GM10266 (cell line): Measurements from ENCODE around the gene SLCO3A1.

ENCODE experiments used
- DNase-seq: peaks from one replicate; pipeline ENCODE4 v3.0.0; 2012; ENCODE audit errors: extremely low spot score
- TF ChIP-seq, protein P1 (sequence below): IDR thresholded peaks from 2 replicates; pipeline ENCODE4 v1.5.1; 2012; ENCODE audit warnings: mild to moderate bottlenecking, low read depth; ENCODE audit not compliant: control insufficient read depth, insufficient read depth; ENCODE audit errors: missing control alignments

Gene SLCO3A1

DNA sequence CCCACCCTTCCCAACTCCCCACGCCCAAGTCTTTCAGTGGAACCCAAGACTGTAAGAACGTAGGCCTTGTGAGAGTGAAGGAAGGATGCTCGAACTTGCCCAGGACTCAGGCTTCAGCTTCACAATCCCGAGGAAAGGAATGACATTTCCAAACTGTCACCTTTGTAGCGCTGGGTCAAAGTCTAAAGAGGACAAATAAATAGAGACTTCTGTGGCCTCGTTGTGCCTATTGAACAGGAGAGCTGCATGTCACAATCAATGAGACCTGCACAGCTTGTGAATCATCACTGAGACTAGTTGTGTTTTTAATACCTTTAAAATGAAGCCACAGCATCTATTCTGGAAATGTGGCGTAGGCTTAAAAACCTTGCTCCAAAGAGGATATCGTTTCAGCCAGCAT lies 317.4 kb downstream of the SLCO3A1 start:
- no peak for DNase-seq
- TF ChIP-seq, protein P1, sequence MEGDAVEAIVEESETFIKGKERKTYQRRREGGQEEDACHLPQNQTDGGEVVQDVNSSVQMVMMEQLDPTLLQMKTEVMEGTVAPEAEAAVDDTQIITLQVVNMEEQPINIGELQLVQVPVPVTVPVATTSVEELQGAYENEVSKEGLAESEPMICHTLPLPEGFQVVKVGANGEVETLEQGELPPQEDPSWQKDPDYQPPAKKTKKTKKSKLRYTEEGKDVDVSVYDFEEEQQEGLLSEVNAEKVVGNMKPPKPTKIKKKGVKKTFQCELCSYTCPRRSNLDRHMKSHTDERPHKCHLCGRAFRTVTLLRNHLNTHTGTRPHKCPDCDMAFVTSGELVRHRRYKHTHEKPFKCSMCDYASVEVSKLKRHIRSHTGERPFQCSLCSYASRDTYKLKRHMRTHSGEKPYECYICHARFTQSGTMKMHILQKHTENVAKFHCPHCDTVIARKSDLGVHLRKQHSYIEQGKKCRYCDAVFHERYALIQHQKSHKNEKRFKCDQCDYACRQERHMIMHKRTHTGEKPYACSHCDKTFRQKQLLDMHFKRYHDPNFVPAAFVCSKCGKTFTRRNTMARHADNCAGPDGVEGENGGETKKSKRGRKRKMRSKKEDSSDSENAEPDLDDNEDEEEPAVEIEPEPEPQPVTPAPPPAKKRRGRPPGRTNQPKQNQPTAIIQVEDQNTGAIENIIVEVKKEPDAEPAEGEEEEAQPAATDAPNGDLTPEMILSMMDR = no peak

DNA sequence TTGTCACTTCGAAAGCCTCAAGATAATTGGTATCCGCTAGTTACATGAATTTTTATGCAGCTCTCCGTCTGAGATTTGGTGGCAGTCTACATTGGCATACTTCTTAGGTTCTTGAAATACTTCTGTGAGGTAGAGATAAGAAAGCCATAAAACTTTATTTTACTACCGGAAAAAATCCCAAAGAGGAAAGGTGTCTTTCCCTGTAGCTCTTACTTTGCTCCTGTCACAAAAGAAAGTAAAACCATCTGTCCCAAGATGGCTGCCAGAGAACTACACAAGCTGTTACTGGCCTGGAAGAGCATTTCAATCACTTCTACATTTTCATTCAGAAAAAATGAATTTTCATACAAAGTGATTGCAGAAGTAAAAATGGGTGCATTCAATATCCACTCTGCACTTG lies 325.4 kb downstream of the SLCO3A1 start:
- TF ChIP-seq, protein P1 = no peak
- no peak for DNase-seq

DNA sequence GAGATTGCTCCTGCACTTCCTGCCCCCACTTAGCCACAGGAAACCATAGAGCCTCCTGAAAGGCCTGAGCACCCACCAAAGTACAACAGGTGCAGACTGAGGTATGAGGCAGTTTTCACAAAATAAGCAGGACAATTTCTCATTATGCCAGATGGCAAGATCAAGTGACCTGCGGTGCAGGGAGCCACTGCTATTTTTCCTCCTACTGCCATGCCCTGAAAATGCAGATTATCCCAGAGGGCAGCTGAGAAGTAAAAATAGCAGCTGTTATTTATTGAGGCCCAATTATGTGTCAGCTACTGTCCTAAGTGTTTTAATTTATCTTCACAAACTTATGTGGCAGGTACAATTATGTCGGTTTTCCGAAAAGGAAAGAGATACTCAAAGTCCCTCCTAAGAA lies 330.6 kb downstream of the SLCO3A1 start:
- TF ChIP-seq, protein P1 = no peak
- no peak for DNase-seq

DNA sequence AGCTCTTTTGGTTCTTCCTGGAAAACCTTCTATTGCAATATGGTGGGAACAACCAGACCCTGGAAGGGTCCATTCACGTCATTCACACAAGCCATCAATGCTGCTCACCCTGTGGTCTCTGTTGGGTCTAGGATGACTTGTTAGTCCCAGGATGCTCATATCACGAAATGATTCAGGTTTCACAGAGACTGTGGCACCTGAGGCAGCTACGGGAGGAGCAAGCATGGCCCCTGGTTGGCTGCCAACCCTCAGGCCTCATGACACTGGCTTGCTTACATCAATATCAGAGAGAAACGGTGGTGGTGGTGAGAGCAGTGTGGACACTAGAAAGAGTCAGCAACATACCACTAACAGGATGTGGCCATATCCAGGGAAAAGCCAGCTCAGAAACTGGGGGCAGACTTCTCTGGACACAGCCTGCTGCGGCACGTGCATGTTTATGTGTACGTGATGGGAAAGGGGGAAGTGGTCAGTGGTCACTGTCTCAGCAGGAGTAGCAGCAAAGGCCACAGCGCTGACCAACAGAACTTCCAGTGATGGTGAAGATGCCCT lies 331.2 kb downstream of the SLCO3A1 start:
- DNase-seq = no peak
- TF ChIP-seq, protein P1 = no peak

DNA sequence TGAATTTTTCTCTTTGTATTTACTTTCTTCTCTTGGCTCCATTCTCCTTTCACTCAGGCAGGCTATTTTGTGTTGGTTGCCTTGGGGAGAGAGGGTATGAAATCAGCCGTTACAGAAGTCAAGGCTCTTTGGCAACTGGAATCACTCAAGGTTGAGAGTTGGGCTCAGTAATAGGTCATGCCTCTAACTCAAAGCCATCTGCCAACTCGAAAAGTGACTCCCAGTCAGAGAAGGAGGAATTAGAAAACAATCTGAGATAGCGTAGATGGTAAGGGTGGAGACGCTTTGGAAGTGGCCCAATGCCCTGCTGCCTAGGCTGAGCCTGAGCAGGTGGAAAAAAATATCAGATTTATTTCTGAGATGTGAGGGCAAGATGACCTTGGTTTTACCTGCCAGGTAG lies 334.5 kb downstream of the SLCO3A1 start:
- no peak for DNase-seq
- TF ChIP-seq, protein P1 = no peak

DNA sequence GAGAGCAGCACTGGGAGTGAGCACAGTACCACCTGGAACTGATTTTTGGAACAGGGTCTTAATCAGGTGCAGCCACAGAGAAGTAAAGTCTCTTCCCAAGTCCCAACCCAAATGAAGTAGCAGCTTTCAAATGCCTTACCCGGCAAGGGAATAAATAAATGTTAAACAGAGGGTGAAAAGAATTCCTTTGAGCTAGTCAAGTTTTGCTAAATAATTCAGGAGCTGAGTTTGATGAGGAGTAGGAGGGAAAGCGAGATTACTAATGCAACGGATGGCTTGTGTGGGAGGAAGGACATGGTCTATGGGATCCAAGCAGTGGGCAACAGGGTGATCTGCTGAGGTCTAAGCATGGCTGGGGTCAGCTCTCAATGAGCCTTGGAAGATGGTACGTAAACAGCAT lies 335.7 kb downstream of the SLCO3A1 start:
- no peak for DNase-seq
- TF ChIP-seq, protein P1 = no peak

DNA sequence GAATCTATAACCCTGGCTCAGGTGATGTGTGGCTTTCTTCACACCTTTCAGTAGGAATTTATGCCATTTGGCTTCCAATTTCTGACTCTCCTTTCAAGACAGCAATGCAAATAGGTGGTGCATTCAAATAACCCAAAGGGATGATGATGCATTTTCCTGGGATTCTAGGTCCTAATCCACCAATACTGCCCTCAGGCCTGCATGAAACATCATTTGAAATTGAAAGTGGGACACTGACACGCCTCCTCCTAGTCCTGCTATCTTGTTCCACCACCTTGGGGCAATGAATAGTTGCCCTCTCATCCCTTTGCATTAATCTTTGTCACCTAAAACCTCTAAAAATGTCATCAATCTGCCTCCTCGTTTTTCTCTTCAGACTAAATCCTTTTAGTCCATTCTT lies 341.7 kb downstream of the SLCO3A1 start:
- no peak for DNase-seq
- TF ChIP-seq, protein P1 = no peak
